H9 (cell line): ENCODE results near the gene SWAP70. TPM values are rescaled to one million over a fixed set of nuclear protein-coding genes. Genes with fewer than 3 reads are reported as not detected.
A peak's percentile ranks its signal among the peaks of the same experiment; 100 is the strongest.

Experiments used
- DNase-seq: peaks from one replicate; pipeline ENCODE4 v3.0.0-alpha.2; 2017
- H2AFZ ChIP-seq: one replicate; pipeline ENCODE4 v1.6.1; 2013; ENCODE audit warnings: mild to moderate bottlenecking, low read length, control low read depth, moderate library complexity
- H2AK5ac ChIP-seq: 2 replicates; pipeline ENCODE4 v1.6.1; 2013; ENCODE audit warnings: low read length, control low read depth, mixed read lengths; ENCODE audit not compliant: insufficient read length
- H2BK120ac ChIP-seq: one replicate; pipeline ENCODE4 v1.6.1; 2013; ENCODE audit warnings: low read depth, mild to moderate bottlenecking, low read length, control low read depth, inconsistent platforms; ENCODE audit not compliant: poor library complexity, severe bottlenecking
- H2BK12ac ChIP-seq: 2 replicates; pipeline ENCODE4 v1.6.1; 2013; ENCODE audit warnings: low read length, control low read depth, mixed read lengths, low read depth; ENCODE audit not compliant: insufficient read length
- H2BK15ac ChIP-seq: 2 replicates; pipeline ENCODE4 v1.6.1; 2013; ENCODE audit warnings: low read depth, low read length, control low read depth
- H2BK20ac ChIP-seq: one replicate; pipeline ENCODE4 v1.6.1; 2013; ENCODE audit warnings: low read depth, mild to moderate bottlenecking, low read length, control low read depth, inconsistent platforms; ENCODE audit not compliant: poor library complexity, severe bottlenecking
- H2BK5ac ChIP-seq: 2 replicates; pipeline ENCODE4 v1.6.1; 2013; ENCODE audit warnings: low read length, control low read depth, mixed read lengths; ENCODE audit not compliant: insufficient read length
- H3K14ac ChIP-seq: 2 replicates; pipeline ENCODE4 v1.6.1; 2013; ENCODE audit warnings: low read length, control low read depth; ENCODE audit not compliant: insufficient read depth
- H3K18ac ChIP-seq: 2 replicates; pipeline ENCODE4 v1.6.1; 2013; ENCODE audit warnings: low read depth, mild to moderate bottlenecking, mixed read lengths, low read length, control low read depth; ENCODE audit not compliant: insufficient read length
- H3K23ac ChIP-seq: 2 replicates; pipeline ENCODE4 v1.6.1; 2013; ENCODE audit warnings: low read length, control low read depth, mixed read lengths, low read depth; ENCODE audit not compliant: insufficient read length
- H3K23me2 ChIP-seq: 2 replicates; pipeline ENCODE4 v1.6.1; 2013; ENCODE audit warnings: low read depth, mild to moderate bottlenecking, mixed read lengths, low read length, control low read depth; ENCODE audit not compliant: insufficient read length, poor library complexity, severe bottlenecking
- H3K27ac ChIP-seq: 2 replicates; pipeline ENCODE4 v1.5.1; 2013; ENCODE audit warnings: low read length, control low read depth, mixed read lengths, low read depth; ENCODE audit not compliant: insufficient read length
- H3K27me3 ChIP-seq: 2 replicates; pipeline ENCODE4 v1.6.1; 2013; ENCODE audit warnings: low read length, control low read depth, inconsistent platforms; ENCODE audit not compliant: insufficient read depth
- H3K4ac ChIP-seq: 2 replicates; pipeline ENCODE4 v1.6.1; 2013; ENCODE audit warnings: low read depth, mild to moderate bottlenecking, control low read depth, inconsistent platforms, low read length, moderate library complexity
- H3K4me1 ChIP-seq: 2 replicates; pipeline ENCODE4 v1.6.1; 2013; ENCODE audit warnings: low read length, control low read depth, inconsistent platforms; ENCODE audit not compliant: insufficient read depth
- H3K4me2 ChIP-seq: 2 replicates; pipeline ENCODE4 v1.6.1; 2013; ENCODE audit warnings: low read length, control low read depth, mixed read lengths; ENCODE audit not compliant: insufficient read length, insufficient read depth
- H3K56ac ChIP-seq: 2 replicates; pipeline ENCODE4 v1.6.1; 2013; ENCODE audit warnings: low read depth, mild to moderate bottlenecking, mixed read lengths, low read length, control low read depth; ENCODE audit not compliant: insufficient read length
- H3K79me1 ChIP-seq: 2 replicates; pipeline ENCODE4 v1.6.1; 2013; ENCODE audit warnings: low read depth, mild to moderate bottlenecking, moderate library complexity, low read length, control low read depth, inconsistent platforms; ENCODE audit not compliant: insufficient read depth, poor library complexity, severe bottlenecking
- H3K79me2 ChIP-seq: 2 replicates; pipeline ENCODE4 v1.6.1; 2013; ENCODE audit warnings: low read length, control low read depth, inconsistent platforms; ENCODE audit not compliant: insufficient read depth
- H3K9ac ChIP-seq: 2 replicates; pipeline ENCODE4 v1.6.1; 2013; ENCODE audit warnings: low read length, control low read depth, mixed read lengths; ENCODE audit not compliant: insufficient read length; ENCODE audit errors: extremely low read depth
- H3K9me3 ChIP-seq: one replicate; pipeline ENCODE4 v1.6.1; 2013; ENCODE audit warnings: low read depth, low read length, inconsistent platforms; ENCODE audit not compliant: control insufficient read depth
- H3T11ph ChIP-seq: one replicate; pipeline ENCODE4 v1.6.1; 2013; ENCODE audit warnings: mild to moderate bottlenecking, low read length, control low read depth, inconsistent platforms
- H4K20me1 ChIP-seq: one replicate; pipeline ENCODE4 v1.6.1; 2013; ENCODE audit not compliant: control insufficient read depth, insufficient read length, insufficient read depth
- H4K5ac ChIP-seq: 2 replicates; pipeline ENCODE4 v1.6.1; 2013; ENCODE audit warnings: low read depth, mild to moderate bottlenecking, mixed read lengths, low read length, control low read depth; ENCODE audit not compliant: insufficient read length
- H4K8ac ChIP-seq: replicated peaks from 2 replicates; pipeline ENCODE4 v1.6.1; 2013; ENCODE audit warnings: low read length, control low read depth, mixed read lengths, low read depth; ENCODE audit not compliant: insufficient read length
- H4K91ac ChIP-seq: 2 replicates; pipeline ENCODE4 v1.6.1; 2013; ENCODE audit warnings: low read depth, mild to moderate bottlenecking, moderate library complexity, mixed read lengths, low read length, control low read depth; ENCODE audit not compliant: insufficient read length
- H3K27ac Mint-ChIP-seq, 3 experiments: 2 replicates in 2 of 3; 3 replicates in 1 of 3; pipeline ENCODE4 v1.8.0; 2020 to 2021; ENCODE audit warnings: mixed read lengths in 3 of 3, mild to moderate bottlenecking in 1 of 3, moderate library complexity in 1 of 3
- H3K27me3 Mint-ChIP-seq: 2 replicates; pipeline ENCODE4 v1.8.0; 2021; ENCODE audit warnings: low read depth, mild to moderate bottlenecking, moderate library complexity, mixed read lengths
- H3K36me3 Mint-ChIP-seq, 3 experiments: 2 replicates in 2 of 3; 3 replicates in 1 of 3; pipeline ENCODE4 v1.8.0; 2020 to 2021; ENCODE audit warnings: low read depth in 3 of 3, mixed read lengths in 3 of 3; ENCODE audit not compliant: insufficient read depth in 1 of 3
- H3K4me1 Mint-ChIP-seq, 2 experiments: 2 replicates each; pipeline ENCODE4 v1.8.0; 2020; ENCODE audit warnings: mixed read lengths in 2 of 2
- H3K4me3 Mint-ChIP-seq, 2 experiments: 2 replicates in 1 of 2; 3 replicates in 1 of 2; pipeline ENCODE4 v1.8.0; 2020 to 2021; ENCODE audit warnings: mild to moderate bottlenecking in 2 of 2, mixed read lengths in 2 of 2, moderate library complexity in 1 of 2
- H3K9me3 Mint-ChIP-seq, 2 experiments: 2 replicates in 1 of 2; 3 replicates in 1 of 2; pipeline ENCODE4 v1.8.0; 2020; ENCODE audit warnings: mild to moderate bottlenecking in 2 of 2, mixed read lengths in 2 of 2, moderate library complexity in 1 of 2
- WGBS: extraction: QIAGEN DNeasy Blood & Tissue Kit; methylation state at CpG from one replicate; pipeline ENCODE4 v1.1.7; 2013; ENCODE audit warnings: missing lambda C conversion rate, low lambda C conversion rate, mixed read lengths; ENCODE audit not compliant: insufficient read length; ENCODE audit errors: extremely low coverage; 5-methylcytosine and 5-hydroxymethylcytosine counted together
- total RNA-seq: library from RNA; stranded (reverse); gene quantifications from 2 replicates; pipeline ENCODE4 v1.2.1, GENCODE V29; 2021
- TF ChIP-seq, protein P1 (sequence below): fragments of 200-600 bp; sonication (generic); conservative IDR thresholded peaks from 3 replicates; pipeline ENCODE4 v1.8.0; 2021; ENCODE audit warnings: antibody characterized with exemption, mild to moderate bottlenecking

SWAP70 gene
- total RNA-seq, 1 experiment from 2014 or later = 34.4 TPM

DNA sequence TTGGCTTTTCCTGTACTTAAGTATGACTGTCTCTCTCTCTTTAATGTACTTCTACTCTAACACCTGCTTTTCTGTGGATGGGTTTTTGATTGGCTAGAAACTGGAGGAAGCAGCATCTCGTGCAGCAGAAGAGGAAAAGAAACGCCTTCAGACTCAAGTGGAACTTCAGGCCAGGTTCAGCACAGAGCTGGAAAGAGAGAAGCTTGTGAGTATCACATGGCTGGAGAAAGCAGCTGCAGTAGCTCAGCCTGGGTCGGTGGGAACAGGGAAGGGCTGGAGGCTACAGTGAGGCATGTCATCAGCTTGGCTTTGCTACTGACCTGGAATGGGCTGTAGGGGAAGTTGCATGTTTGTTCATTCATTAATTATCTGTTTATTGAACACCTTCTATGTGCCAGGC lies 74.2 kb downstream of the SWAP70 start:
- H2AFZ ChIP-seq = no peak overlapping the region
- Mint-ChIP-seq H3K27me3 (no peaks in the 10 kb centered on the region), H3K4me3 (no peak overlapping the region), H3K9me3 (peaks cover 2 to 5% of the 10 kb centered on the region in 2 experiments; a peak in 3 of 5 replicates), H3K27ac (peak overlapping the region in 1 of 3 experiments; percentile 19; a peak in 1 of 7 replicates), H3K36me3 (peaks cover 43 to 75% (median 70%) of the 10 kb centered on the region in 3 experiments), H3K4me1 (peaks cover 3 to 7% of the 10 kb centered on the region in 2 experiments; a peak in 2 of 4 replicates)
- no peak for DNase-seq
- no peak overlapping the region for H2BK5ac ChIP-seq
- H2BK120ac ChIP-seq = no peak overlapping the region
- no peak overlapping the region for H3K4ac ChIP-seq
- no peaks in the 10 kb centered on the region for H3K79me2 ChIP-seq
- no peak overlapping the region for H3K56ac ChIP-seq
- no peak overlapping the region for H3T11ph ChIP-seq
- no peak overlapping the region for H3K4me2 ChIP-seq
- no peak overlapping the region for H2BK12ac ChIP-seq
- no peaks in the 10 kb centered on the region for H3K9me3 ChIP-seq
- no peak overlapping the region for H3K18ac ChIP-seq
- no peak overlapping the region for H3K14ac ChIP-seq
- H3K4me1 ChIP-seq = no peaks in the 10 kb centered on the region
- WGBS = no CpG with 5 or more reads among the region's 3 CpGs
- H4K91ac ChIP-seq = no peak overlapping the region
- no peak overlapping the region for H4K5ac ChIP-seq
- no peak overlapping the region for H2AK5ac ChIP-seq
- no peak overlapping the region for H3K9ac ChIP-seq
- no peak overlapping the region for H2BK15ac ChIP-seq
- H4K8ac ChIP-seq = no peak overlapping the region
- H3K27ac ChIP-seq = no peak overlapping the region
- H2BK20ac ChIP-seq = no peak overlapping the region
- no peaks in the 10 kb centered on the region for H3K23me2 ChIP-seq
- no peak overlapping the region for H3K23ac ChIP-seq
- H4K20me1 ChIP-seq = no peaks in the 10 kb centered on the region
- TF ChIP-seq, protein P1, sequence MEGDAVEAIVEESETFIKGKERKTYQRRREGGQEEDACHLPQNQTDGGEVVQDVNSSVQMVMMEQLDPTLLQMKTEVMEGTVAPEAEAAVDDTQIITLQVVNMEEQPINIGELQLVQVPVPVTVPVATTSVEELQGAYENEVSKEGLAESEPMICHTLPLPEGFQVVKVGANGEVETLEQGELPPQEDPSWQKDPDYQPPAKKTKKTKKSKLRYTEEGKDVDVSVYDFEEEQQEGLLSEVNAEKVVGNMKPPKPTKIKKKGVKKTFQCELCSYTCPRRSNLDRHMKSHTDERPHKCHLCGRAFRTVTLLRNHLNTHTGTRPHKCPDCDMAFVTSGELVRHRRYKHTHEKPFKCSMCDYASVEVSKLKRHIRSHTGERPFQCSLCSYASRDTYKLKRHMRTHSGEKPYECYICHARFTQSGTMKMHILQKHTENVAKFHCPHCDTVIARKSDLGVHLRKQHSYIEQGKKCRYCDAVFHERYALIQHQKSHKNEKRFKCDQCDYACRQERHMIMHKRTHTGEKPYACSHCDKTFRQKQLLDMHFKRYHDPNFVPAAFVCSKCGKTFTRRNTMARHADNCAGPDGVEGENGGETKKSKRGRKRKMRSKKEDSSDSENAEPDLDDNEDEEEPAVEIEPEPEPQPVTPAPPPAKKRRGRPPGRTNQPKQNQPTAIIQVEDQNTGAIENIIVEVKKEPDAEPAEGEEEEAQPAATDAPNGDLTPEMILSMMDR = no peak
- no peaks in the 10 kb centered on the region for H3K27me3 ChIP-seq
- H3K79me1 ChIP-seq = no peaks in the 10 kb centered on the region
